Measurements from ENCODE around the gene TET3. TPM values are rescaled to one million over a fixed set of nuclear protein-coding genes. Genes with fewer than 3 reads are reported as not detected.

TET3 gene
- total RNA-seq, 1 donor from 2014 or later = 11.0 TPM

- Histone ChIP-seq H3K4me3 (ENCODE audit: low read depth, low read length) (no peak overlapping the region), H3K27me3 (ENCODE audit: control insufficient read depth, insufficient read depth, low read length) (no peaks in the 10 kb centered on the region), H3K36me3 (ENCODE audit: control insufficient read depth, insufficient read depth, low read length) (no peaks in the 10 kb centered on the region)
- no peak for TF ChIP-seq CTCF (IDR thresholded peaks at IDR 0.05; ENCODE audit: insufficient read depth, low read length, poor library complexity, severe bottlenecking)
- DNase-seq (ENCODE audit: low read depth) = no peak
These were observed 11.9 kb upstream of the TET3 start for GRCh38 chr2:73972846-73973245.

GRCh38 chr2:73975731-73976130 lies 9.0 kb upstream of the TET3 start:
- DNase-seq (ENCODE audit: low read depth) = no peak
- TF ChIP-seq CTCF (IDR thresholded peaks at IDR 0.05; ENCODE audit: insufficient read depth, low read length, poor library complexity, severe bottlenecking) = no peak
- Histone ChIP-seq H3K27me3 (ENCODE audit: control insufficient read depth, insufficient read depth, low read length) (no peaks in the 10 kb centered on the region), H3K36me3 (ENCODE audit: control insufficient read depth, insufficient read depth, low read length) (no peaks in the 10 kb centered on the region), H3K4me3 (ENCODE audit: low read depth, low read length) (no peak overlapping the region)

GRCh38 chr2:73976803-73977202 lies 7.9 kb upstream of the TET3 start:
- Histone ChIP-seq H3K36me3 (ENCODE audit: control insufficient read depth, insufficient read depth, low read length) (no peaks in the 10 kb centered on the region), H3K4me3 (ENCODE audit: low read depth, low read length) (no peak overlapping the region), H3K27me3 (ENCODE audit: control insufficient read depth, insufficient read depth, low read length) (no peaks in the 10 kb centered on the region)
- TF ChIP-seq CTCF (IDR thresholded peaks at IDR 0.05; ENCODE audit: insufficient read depth, low read length, poor library complexity, severe bottlenecking) = no peak
- no peak for DNase-seq (ENCODE audit: low read depth)

- H3K4me3 ChIP-seq (ENCODE audit: low read depth, low read length) = no peak overlapping the region
- TF ChIP-seq CTCF (IDR thresholded peaks at IDR 0.05; ENCODE audit: insufficient read depth, low read length, poor library complexity, severe bottlenecking) = no peak
- no peaks in the 10 kb centered on the region for H3K27me3 ChIP-seq (ENCODE audit: control insufficient read depth, insufficient read depth, low read length)
- no peak for DNase-seq (ENCODE audit: low read depth)
- H3K36me3 ChIP-seq (ENCODE audit: control insufficient read depth, insufficient read depth, low read length) = no peaks in the 10 kb centered on the region
These were observed 7.2 kb upstream of the TET3 start for GRCh38 chr2:73977466-73977865.

GRCh38 chr2:73979021-73979420 lies 5.7 kb upstream of the TET3 start:
- no peak for DNase-seq (ENCODE audit: low read depth)
- no peak for TF ChIP-seq CTCF (IDR thresholded peaks at IDR 0.05; ENCODE audit: insufficient read depth, low read length, poor library complexity, severe bottlenecking)

GRCh38 chr2:73979686-73980085 lies 5.0 kb upstream of the TET3 start:
- no peaks in the 10 kb centered on the region for H3K27me3 ChIP-seq (ENCODE audit: control insufficient read depth, insufficient read depth, low read length)
- TF ChIP-seq CTCF (IDR thresholded peaks at IDR 0.05; ENCODE audit: insufficient read depth, low read length, poor library complexity, severe bottlenecking) = no peak
- peak; percentile 70 for DNase-seq (ENCODE audit: low read depth)
- no peak overlapping the region for H3K4me3 ChIP-seq (ENCODE audit: low read depth, low read length)
- H3K36me3 ChIP-seq (ENCODE audit: control insufficient read depth, insufficient read depth, low read length) = no peaks in the 10 kb centered on the region

More at GRCh38 chr2:73979021-73979420, 5.7 kb upstream of the TET3 start:
- H3K36me3 ChIP-seq (ENCODE audit: control insufficient read depth, insufficient read depth, low read length) = no peaks in the 10 kb centered on the region
- H3K27me3 ChIP-seq (ENCODE audit: control insufficient read depth, insufficient read depth, low read length) = no peaks in the 10 kb centered on the region
- no peak overlapping the region for H3K4me3 ChIP-seq (ENCODE audit: low read depth, low read length)

Data from kidney epithelial cell (primary cell).